ENCODE data around the gene MUC6.

DNA sequence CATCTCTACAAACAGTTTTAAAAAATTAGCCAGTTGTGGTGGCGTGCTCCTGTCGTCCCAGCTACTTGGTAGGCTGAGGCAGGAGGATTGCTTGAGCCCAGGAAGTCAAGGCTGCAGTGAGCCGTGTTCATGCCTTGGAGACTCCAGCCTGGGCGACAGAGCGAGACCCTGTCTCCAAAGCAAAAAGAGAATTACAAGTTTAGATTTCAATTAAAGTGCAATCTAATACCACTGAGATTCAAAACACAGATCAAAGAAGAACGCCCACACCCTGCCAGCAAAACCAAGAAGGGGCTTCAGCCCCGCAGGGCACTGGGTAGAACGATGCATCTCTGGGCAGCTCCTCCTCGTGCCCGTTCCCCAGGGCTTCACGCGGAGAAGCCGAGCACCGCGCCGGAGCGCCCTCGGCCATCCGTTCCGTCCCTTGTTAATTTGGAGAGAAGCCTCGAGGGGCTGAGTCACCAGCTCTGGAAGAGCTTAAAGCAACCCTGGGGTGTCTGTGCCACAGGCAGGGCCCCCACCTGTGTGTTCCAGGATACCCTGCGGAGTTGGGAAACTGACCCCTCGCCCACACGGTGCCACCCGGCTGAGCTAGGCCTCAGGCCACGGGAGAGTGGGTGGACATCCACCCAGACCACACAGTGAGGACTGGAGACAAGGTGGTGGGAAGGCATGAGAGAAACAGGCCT is 63.9 kb downstream of the MUC6 start:
- TF ChIP-seq, protein P1, sequence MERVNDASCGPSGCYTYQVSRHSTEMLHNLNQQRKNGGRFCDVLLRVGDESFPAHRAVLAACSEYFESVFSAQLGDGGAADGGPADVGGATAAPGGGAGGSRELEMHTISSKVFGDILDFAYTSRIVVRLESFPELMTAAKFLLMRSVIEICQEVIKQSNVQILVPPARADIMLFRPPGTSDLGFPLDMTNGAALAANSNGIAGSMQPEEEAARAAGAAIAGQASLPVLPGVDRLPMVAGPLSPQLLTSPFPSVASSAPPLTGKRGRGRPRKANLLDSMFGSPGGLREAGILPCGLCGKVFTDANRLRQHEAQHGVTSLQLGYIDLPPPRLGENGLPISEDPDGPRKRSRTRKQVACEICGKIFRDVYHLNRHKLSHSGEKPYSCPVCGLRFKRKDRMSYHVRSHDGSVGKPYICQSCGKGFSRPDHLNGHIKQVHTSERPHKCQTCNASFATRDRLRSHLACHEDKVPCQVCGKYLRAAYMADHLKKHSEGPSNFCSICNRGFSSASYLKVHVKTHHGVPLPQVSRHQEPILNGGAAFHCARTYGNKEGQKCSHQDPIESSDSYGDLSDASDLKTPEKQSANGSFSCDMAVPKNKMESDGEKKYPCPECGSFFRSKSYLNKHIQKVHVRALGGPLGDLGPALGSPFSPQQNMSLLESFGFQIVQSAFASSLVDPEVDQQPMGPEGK (CRISPR knock-in tag; IDR thresholded peaks at IDR 0.05; ENCODE audit: borderline replicate concordance) = no peak
- TF ChIP-seq ESRRG (CRISPR knock-in tag; IDR thresholded peaks at IDR 0.05) (no peak), ZFP3 (CRISPR knock-in tag; IDR thresholded peaks at IDR 0.05) (no peak)
- TF ChIP-seq, protein P2, sequence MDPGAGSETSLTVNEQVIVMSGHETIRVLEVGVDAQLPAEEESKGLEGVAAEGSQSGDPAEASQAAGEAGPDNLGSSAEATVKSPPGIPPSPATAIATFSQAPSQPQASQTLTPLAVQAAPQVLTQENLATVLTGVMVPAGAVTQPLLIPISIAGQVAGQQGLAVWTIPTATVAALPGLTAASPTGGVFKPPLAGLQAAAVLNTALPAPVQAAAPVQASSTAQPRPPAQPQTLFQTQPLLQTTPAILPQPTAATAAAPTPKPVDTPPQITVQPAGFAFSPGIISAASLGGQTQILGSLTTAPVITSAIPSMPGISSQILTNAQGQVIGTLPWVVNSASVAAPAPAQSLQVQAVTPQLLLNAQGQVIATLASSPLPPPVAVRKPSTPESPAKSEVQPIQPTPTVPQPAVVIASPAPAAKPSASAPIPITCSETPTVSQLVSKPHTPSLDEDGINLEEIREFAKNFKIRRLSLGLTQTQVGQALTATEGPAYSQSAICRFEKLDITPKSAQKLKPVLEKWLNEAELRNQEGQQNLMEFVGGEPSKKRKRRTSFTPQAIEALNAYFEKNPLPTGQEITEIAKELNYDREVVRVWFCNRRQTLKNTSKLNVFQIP (CRISPR knock-in tag; IDR thresholded peaks at IDR 0.05; ENCODE audit: borderline replicate concordance, low read depth) = no peak

Measured in SK-N-SH treated with all-trans-retinoic acid at 6 μM for 48 hours (cell line).